ENCODE results near the gene DDX55. TPM values are rescaled to one million over a fixed set of nuclear protein-coding genes. Genes with fewer than 3 reads are reported as not detected.

The DDX55 gene
- total and polyA plus RNA-seq, 2 of the 13 experiments (the other 11 are each of a cell fraction or from before 2014, with no cell fraction given): 22.2 to 37.0 TPM

GRCh38 chr12:123573870-123574269 lies 28.0 kb upstream of the DDX55 start:
- ChIA-PET CTCF (ENCODE audit: low intra/inter-chr PET ratio, low total read pairs) (no interaction called here), POLR2A (no interaction called here)
- FAIRE-seq: no peak
- in situ Hi-C loops (cut with HindIII; ENCODE audit: extremely low pct_ligation_motif_present, low pct_unique_long_range_greater_than_20kb) (no loop called here), intact Hi-C loops (cut with micrococcal nuclease; ENCODE audit: unreplicated experiment) (no loop called here)
- H3K9ac ChIP-seq (ENCODE audit: insufficient read depth, low read depth, low read length): no peak overlapping the region
- ATAC-seq: no peak
- H4K20me1 ChIP-seq (ENCODE audit: insufficient read depth, low read length): no peaks in the 10 kb centered on the region
- no peaks in the 10 kb centered on the region; a peak in 1 of 5 replicates for H3K27me3 ChIP-seq (ENCODE audit: control insufficient read depth in 1 of 2, insufficient read depth in 2 of 2, low read length in 2 of 2)
- no peak overlapping the region for H3K4me2 ChIP-seq (ENCODE audit: low read depth, low read length)
- TF ChIP-seq RNF219 (CRISPR knock-in tag; IDR thresholded peaks at IDR 0.05) (no peak), MNT (IDR thresholded peaks at IDR 0.05) (peak; percentile 86)
- no peak overlapping the region for H3K4me3 ChIP-seq (replicated peaks in 1 of 3; ENCODE audit: insufficient read depth in 1 of 3, low read depth in 2 of 3, low read length in 3 of 3)
- H3K79me2 ChIP-seq (ENCODE audit: insufficient read depth, low read length): no peaks in the 10 kb centered on the region
- no peaks in the 10 kb centered on the region for H3K36me3 ChIP-seq (replicated peaks in 1 of 2; ENCODE audit: control insufficient read depth in 1 of 2, insufficient read depth in 2 of 2, low read length in 2 of 2)
- H3K9me3 ChIP-seq (ENCODE audit: low read length): no peaks in the 10 kb centered on the region
- WGBS (ENCODE audit: low lambda C conversion rate): 27% methylated on average over 4 of the region's 4 CpGs
- H2AFZ ChIP-seq (ENCODE audit: low read length): no peak overlapping the region
- no peak for DNase-seq (ENCODE audit: low spot score)
- BruUV-seq (replicated peaks): no TSS peak
- peaks cover 29% of the 10 kb centered on the region for H3K4me1 ChIP-seq (ENCODE audit: insufficient read depth, low read length)
- no peak overlapping the region for H3K27ac ChIP-seq (ENCODE audit: extremely low read length, insufficient read depth, low read length)

- POLR2A ChIA-PET: interaction anchor here (1.8 kb wide), 1 partner anchor 7 kb away, joined by 4 read pairs; the partner anchor contains the start of gene TMED2
- Histone ChIP-seq H3K9ac (ENCODE audit: insufficient read depth, low read depth, low read length) (no peak overlapping the region), H3K27ac (ENCODE audit: extremely low read length, insufficient read depth, low read length) (no peak overlapping the region), H3K36me3 (replicated peaks in 1 of 2; ENCODE audit: control insufficient read depth in 1 of 2, insufficient read depth in 2 of 2, low read length in 2 of 2) (no peaks in the 10 kb centered on the region), H3K79me2 (ENCODE audit: insufficient read depth, low read length) (no peaks in the 10 kb centered on the region), H3K4me3 (replicated peaks in 1 of 3; ENCODE audit: insufficient read depth in 1 of 3, low read depth in 2 of 3, low read length in 3 of 3) (no peak overlapping the region), H4K20me1 (ENCODE audit: insufficient read depth, low read length) (no peaks in the 10 kb centered on the region), H3K4me1 (ENCODE audit: insufficient read depth, low read length) (0 out of 2 replicates have a peak, but pooled peaks cover 4% of the 10 kb centered on the region), H3K9me3 (ENCODE audit: low read length) (no peaks in the 10 kb centered on the region), H3K4me2 (ENCODE audit: low read depth, low read length) (no peak overlapping the region), H3K27me3 (ENCODE audit: control insufficient read depth in 1 of 2, insufficient read depth in 2 of 2, low read length in 2 of 2) (no peaks in the 10 kb centered on the region), H2AFZ (ENCODE audit: low read length) (no peak overlapping the region)
- DNase-seq (ENCODE audit: low spot score) (no peak), ATAC-seq (no peak), FAIRE-seq (no peak)
- BruUV-seq (replicated peaks): no TSS peak
- in situ Hi-C loops (cut with HindIII; ENCODE audit: extremely low pct_ligation_motif_present, low pct_unique_long_range_greater_than_20kb): no loop called here
- CTCF ChIA-PET (ENCODE audit: low intra/inter-chr PET ratio, low total read pairs): no interaction called here
- intact Hi-C loops (cut with micrococcal nuclease; ENCODE audit: unreplicated experiment): no loop called here
- 95% methylated on average over 1 of the region's 1 CpG for WGBS (ENCODE audit: low lambda C conversion rate)
- TF ChIP-seq GPBP1L1 (CRISPR knock-in tag; IDR thresholded peaks at IDR 0.05): no peak
- no peak for TF ChIP-seq MTF1 (CRISPR knock-in tag; IDR thresholded peaks at IDR 0.05)
- TF ChIP-seq TCF7L2 (IDR thresholded peaks at IDR 0.05; ENCODE audit: low read depth, low read length): no peak
- TF ChIP-seq ZHX1 (CRISPR knock-in tag; IDR thresholded peaks at IDR 0.05; ENCODE audit: low read depth): no peak
- TF ChIP-seq CTCF (CRISPR knock-in tag; IDR thresholded peaks at IDR 0.05): no peak
- no peak for TF ChIP-seq NR2F6 (IDR thresholded peaks at IDR 0.05)
- no peak for TF ChIP-seq NR2F6 (CRISPR knock-in tag; IDR thresholded peaks at IDR 0.05)
Observed at GRCh38 chr12:123576611-123577010, 25.3 kb upstream of the DDX55 start.

Measured in HepG2 (cell line).